H1 (cell line): ENCODE measurements around the gene AVPR1B. TPM values are rescaled to one million over a fixed set of nuclear protein-coding genes. Genes with fewer than 3 reads are reported as not detected.

Experiments used
- CTCF ChIA-PET: fragments of 300-600 bp; sonication (Branson Sonifier 250); formaldehyde crosslinking; loops from one replicate; lab custom pipeline; 2021; ENCODE audit not compliant: partially characterized antibody; lab: Charles Lee
- POLR2A ChIA-PET: fragments of 300-600 bp; sonication (Branson Sonifier 250); formaldehyde crosslinking; loops from one replicate; lab custom pipeline; 2021; ENCODE audit warnings: inconsistent platforms; ENCODE audit not compliant: partially characterized antibody; lab: Charles Lee
- DNase-seq, 2 experiments: peaks; one replicate each; pipeline versions ENCODE4 v3.0.0 to v3.0.0-alpha.2; 2010 to 2022; ENCODE audit warnings: low spot score in 2 of 2, low read depth in 1 of 2, mixed read lengths in 1 of 2
- FAIRE-seq: peaks from 2 replicates; lab custom pipeline; 2011; peaks lifted over from hg19 to GRCh38; lab: Jason Lieb, UNC
- H2AFZ ChIP-seq: 2 replicates; pipeline ENCODE4 v1.8.1; 2012; ENCODE audit warnings: low read length, inconsistent platforms
- H2AK5ac ChIP-seq: 2 replicates; pipeline ENCODE4 v1.6.1; 2013; ENCODE audit warnings: low read depth, low read length
- H2BK120ac ChIP-seq: replicated peaks from 2 replicates; pipeline ENCODE3; 2013; ENCODE audit warnings: low read depth, low read length, inconsistent platforms
- H2BK12ac ChIP-seq: 2 replicates; pipeline ENCODE4 v1.6.1; 2013; ENCODE audit warnings: low read depth, low read length
- H2BK15ac ChIP-seq: 2 replicates; pipeline ENCODE4 v1.6.1; 2013; ENCODE audit warnings: low read length
- H2BK20ac ChIP-seq: 2 replicates; pipeline ENCODE4 v1.6.1; 2013; ENCODE audit warnings: low read length
- H2BK5ac ChIP-seq: 2 replicates; pipeline ENCODE4 v1.6.1; 2013; ENCODE audit warnings: low read depth, low read length
- H3K14ac ChIP-seq: 2 replicates; pipeline ENCODE4 v1.6.1; 2013; ENCODE audit warnings: inconsistent platforms; ENCODE audit not compliant: insufficient read length
- H3K18ac ChIP-seq: 2 replicates; pipeline ENCODE4 v1.6.1; 2013; ENCODE audit warnings: low read length; ENCODE audit errors: extremely low read depth
- H3K23ac ChIP-seq: 2 replicates; pipeline ENCODE4 v1.6.1; 2013; ENCODE audit warnings: inconsistent platforms; ENCODE audit not compliant: insufficient read length
- H3K23me2 ChIP-seq: 2 replicates; pipeline ENCODE4 v1.6.1; 2013; ENCODE audit warnings: low read depth, low read length
- H3K27ac ChIP-seq: 2 replicates; pipeline ENCODE4 v1.6.1; 2011; ENCODE audit warnings: low read depth, low read length, inconsistent platforms
- H3K27me3 ChIP-seq, 4 experiments: replicated peaks in 1 of 4; 1 replicate in 1 of 4; 2 replicates in 3 of 4; pipeline versions ENCODE4 v1.6.1 to v1.8.1; 2011 to 2013; ENCODE audit warnings: low read length in 3 of 4, mild to moderate bottlenecking in 3 of 4, inconsistent platforms in 2 of 4, mixed read lengths in 2 of 4, moderate library complexity in 1 of 4; ENCODE audit not compliant: control insufficient read depth in 3 of 4, insufficient read depth in 3 of 4; ENCODE audit errors: extremely low read depth in 1 of 4
- H3K36me3 ChIP-seq, 4 experiments: 2 replicates each; pipeline versions ENCODE4 v1.6.1 to v1.8.1; 2011 to 2013; ENCODE audit warnings: mild to moderate bottlenecking in 4 of 4, low read length in 3 of 4, moderate library complexity in 2 of 4, control low read depth in 1 of 4, inconsistent platforms in 1 of 4; ENCODE audit not compliant: insufficient read depth in 4 of 4, control insufficient read depth in 2 of 4
- H3K4ac ChIP-seq: replicated peaks from 2 replicates; pipeline ENCODE3; 2013; ENCODE audit warnings: low read length, low read depth, mixed read lengths, inconsistent platforms; ENCODE audit not compliant: insufficient read length
- H3K4me1 ChIP-seq, 4 experiments: replicated peaks in 1 of 4; 1 replicate in 1 of 4; 2 replicates in 3 of 4; pipeline versions ENCODE4 v1.6.1 to v1.8.1; 2011 to 2013; ENCODE audit warnings: low read length in 3 of 4, inconsistent platforms in 2 of 4, mixed read lengths in 1 of 4; ENCODE audit not compliant: insufficient read depth in 4 of 4, control insufficient read depth in 3 of 4
- H3K4me2 ChIP-seq, 2 experiments: 2 replicates each; pipeline versions ENCODE4 v1.6.1 to v1.8.1; 2011 to 2013; ENCODE audit warnings: low read depth in 2 of 2, low read length in 2 of 2, control low read depth in 1 of 2, inconsistent platforms in 1 of 2, mild to moderate bottlenecking in 1 of 2; ENCODE audit not compliant: insufficient read depth in 1 of 2
- H3K4me3 ChIP-seq, 4 experiments: fragments of 200-600, 300-600 bp in 1 of 4; sonication (generic), shearing (Covaris generic), sonication (Bioruptor Twin) in 1 of 4; 2 replicates each; pipeline versions ENCODE4 v1.5.1 to v1.8.1; 2011 to 2016; ENCODE audit warnings: low read length in 4 of 4, low read depth in 3 of 4, control low read depth in 2 of 4, inconsistent platforms in 2 of 4, mild to moderate bottlenecking in 2 of 4, mixed read lengths in 1 of 4, moderate library complexity in 1 of 4; ENCODE audit not compliant: insufficient read depth in 2 of 4; ENCODE audit errors: extremely low read depth in 1 of 4
- H3K56ac ChIP-seq: replicated peaks from 2 replicates; pipeline ENCODE3; 2013; ENCODE audit warnings: low read depth, mild to moderate bottlenecking, mixed read lengths, low read length, inconsistent platforms; ENCODE audit not compliant: insufficient read length
- H3K79me1 ChIP-seq: 2 replicates; pipeline ENCODE4 v1.6.1; 2013; ENCODE audit warnings: low read depth, low read length, control low read depth
- H3K79me2 ChIP-seq, 2 experiments: 2 replicates each; pipeline versions ENCODE4 v1.6.1 to v1.8.1; 2012 to 2013; ENCODE audit warnings: low read length in 2 of 2, mild to moderate bottlenecking in 2 of 2, inconsistent platforms in 1 of 2; ENCODE audit not compliant: insufficient read depth in 2 of 2, control insufficient read depth in 1 of 2
- H3K9ac ChIP-seq, 4 experiments: replicated peaks in 1 of 4; 1 replicate in 1 of 4; 2 replicates in 3 of 4; pipeline versions ENCODE4 v1.6.1 to v1.8.1; 2011 to 2013; ENCODE audit warnings: low read depth in 3 of 4, low read length in 3 of 4, control low read depth in 2 of 4, mild to moderate bottlenecking in 2 of 4, moderate library complexity in 2 of 4, inconsistent platforms in 1 of 4; ENCODE audit errors: extremely low read depth in 1 of 4
- H3K9me3 ChIP-seq, 2 experiments: 2 replicates each; pipeline versions ENCODE4 v1.6.1 to v1.8.1; 2012 to 2013; ENCODE audit warnings: mild to moderate bottlenecking in 2 of 2, moderate library complexity in 2 of 2, control low read depth in 1 of 2, inconsistent platforms in 1 of 2, low read depth in 1 of 2, low read length in 1 of 2, mixed read lengths in 1 of 2; ENCODE audit not compliant: insufficient read depth in 2 of 2
- H4K20me1 ChIP-seq, 2 experiments: replicated peaks in 1 of 2; 2 replicates each; pipeline versions ENCODE3 to v1.8.1; 2011 to 2013; ENCODE audit warnings: inconsistent platforms in 2 of 2, low read length in 2 of 2, mild to moderate bottlenecking in 1 of 2; ENCODE audit not compliant: insufficient read depth in 2 of 2, control insufficient read depth in 1 of 2
- H4K5ac ChIP-seq: 2 replicates; pipeline ENCODE4 v1.6.1; 2013; ENCODE audit warnings: low read length, low read depth, mixed read lengths, inconsistent platforms; ENCODE audit not compliant: insufficient read length
- H4K8ac ChIP-seq: 2 replicates; pipeline ENCODE4 v1.8.0; 2013; ENCODE audit warnings: mild to moderate bottlenecking, moderate library complexity, low read length, inconsistent platforms; ENCODE audit not compliant: insufficient read depth; ENCODE audit errors: extremely low read depth
- H4K91ac ChIP-seq: replicated peaks from 2 replicates; pipeline ENCODE3; 2013; ENCODE audit warnings: low read length, mixed read lengths, inconsistent platforms; ENCODE audit not compliant: insufficient read length
- ASH2L ChIP-seq: fragments of 200-600, 300-600 bp; sonication (generic); IDR thresholded peaks from one replicate; pipeline ENCODE4 v1.7.1; 2017; ENCODE audit warnings: low read length
- BACH1 ChIP-seq: IDR thresholded peaks from 2 replicates; pipeline ENCODE4 v1.6.1; 2012; ENCODE audit warnings: low read length, improper control_type of control experiment
- CTBP2 ChIP-seq: IDR thresholded peaks from 2 replicates; pipeline ENCODE4 v1.7.0; 2011; ENCODE audit warnings: borderline replicate concordance, mild to moderate bottlenecking, moderate library complexity, mixed read lengths, low read length; ENCODE audit not compliant: insufficient read depth, insufficient read length
- FOSL1 ChIP-seq: IDR thresholded peaks from 2 replicates; pipeline ENCODE4 v1.6.1; 2011; ENCODE audit warnings: mild to moderate bottlenecking, low read depth, low read length, moderate library complexity; ENCODE audit not compliant: insufficient read depth
- HDAC6 ChIP-seq: IDR thresholded peaks from one replicate; pipeline ENCODE4 v1.7.1; 2012; ENCODE audit warnings: low read depth, mild to moderate bottlenecking, inconsistent platforms, low read length, moderate library complexity
- JUN ChIP-seq: IDR thresholded peaks from 2 replicates; pipeline ENCODE4 v1.6.1; 2011; ENCODE audit warnings: low read depth, mild to moderate bottlenecking, improper control_type of control experiment, low read length
- RAD21 ChIP-seq, 2 experiments: IDR thresholded peaks in 1 of 2; conservative IDR thresholded peaks in 1 of 2; 2 replicates each; pipeline ENCODE4 v1.6.1; 2011; ENCODE audit warnings: low read depth in 2 of 2, low read length in 2 of 2, improper control_type of control experiment in 1 of 2, inconsistent platforms in 1 of 2, mild to moderate bottlenecking in 1 of 2, moderate library complexity in 1 of 2
- RBBP5 ChIP-seq: IDR thresholded peaks from 2 replicates; pipeline ENCODE4 v1.7.1; 2012; ENCODE audit warnings: low read depth, mild to moderate bottlenecking, inconsistent platforms, low read length, moderate library complexity, borderline replicate concordance
- RNF2 ChIP-seq: fragments of 200-900, 300-1000 bp; sonication (generic); IDR thresholded peaks from 2 replicates; pipeline ENCODE4 v1.7.1; 2016; ENCODE audit warnings: borderline replicate concordance, low read depth, mild to moderate bottlenecking, antibody characterized with exemption, low read length; ENCODE audit not compliant: poor library complexity, severe bottlenecking; ENCODE audit errors: missing control alignments
- SIRT6 ChIP-seq: IDR thresholded peaks from one replicate; pipeline ENCODE4 v1.7.1; 2012; ENCODE audit warnings: low read length, inconsistent platforms
- SUZ12 ChIP-seq: fragments of 200-600 bp; sonication (generic); IDR thresholded peaks from 2 replicates; pipeline ENCODE4 v1.6.1; 2012; ENCODE audit warnings: mild to moderate bottlenecking, inconsistent platforms, low read length, moderate library complexity, mixed read lengths
- TCF12 ChIP-seq: IDR thresholded peaks from 2 replicates; pipeline ENCODE4 v1.6.1; 2011; ENCODE audit warnings: low read depth, mild to moderate bottlenecking, low read length
- WGBS, 2 experiments: shearing (Covaris generic) in 1 of 2; methylation state at CpG; one replicate each; pipeline versions ENCODE4 v1.1.6 to v1.1.7; 2013 to 2015; ENCODE audit warnings: low lambda C conversion rate in 2 of 2, mixed read lengths in 2 of 2, inconsistent platforms in 1 of 2, low coverage in 1 of 2, missing lambda C conversion rate in 1 of 2; ENCODE audit not compliant: insufficient replicate concordance in 2 of 2, insufficient coverage in 1 of 2, insufficient read length in 1 of 2; ENCODE audit errors: extremely low coverage in 1 of 2, missing lambda C conversion rate in 1 of 2; 5-methylcytosine and 5-hydroxymethylcytosine counted together
- polyA plus RNA-seq, 7 experiments: library from polyadenylated mRNA; depleted of rRNA in 3 of 7; stranded (reverse) in 5 of 7; unstranded in 2 of 7; fragments of >200 nt in 5 of 7; fragments of 200-250 nt in 2 of 7; gene quantifications; 1 replicate in 5 of 7; 2 replicates in 1 of 7; 4 replicates in 1 of 7; pipeline versions ENCODE4 v1.2.1 to v1.2.3, GENCODE V29; 2011 to 2013; ENCODE audit warnings: missing spikeins in 2 of 7, mixed read lengths in 2 of 7
- total RNA-seq: library from RNA; stranded (reverse); fragmentation: NEBNext Ultra II Directional; extraction: Animal tissue kit (Norgen Biotek cat#: 25700); gene quantifications from 2 replicates; pipeline ENCODE4 v1.2.1, GENCODE V29; 2021
- TF ChIP-seq, protein P1 (sequence below): IDR thresholded peaks from 2 replicates; pipeline ENCODE4 v1.6.1; 2012; ENCODE audit warnings: inconsistent platforms

Gene AVPR1B
- total and polyA plus RNA-seq, 2 of the 8 experiments (the other 6 are each of a cell fraction or from before 2014, with no cell fraction given), result 0.29 to 0.50 TPM

DNA sequence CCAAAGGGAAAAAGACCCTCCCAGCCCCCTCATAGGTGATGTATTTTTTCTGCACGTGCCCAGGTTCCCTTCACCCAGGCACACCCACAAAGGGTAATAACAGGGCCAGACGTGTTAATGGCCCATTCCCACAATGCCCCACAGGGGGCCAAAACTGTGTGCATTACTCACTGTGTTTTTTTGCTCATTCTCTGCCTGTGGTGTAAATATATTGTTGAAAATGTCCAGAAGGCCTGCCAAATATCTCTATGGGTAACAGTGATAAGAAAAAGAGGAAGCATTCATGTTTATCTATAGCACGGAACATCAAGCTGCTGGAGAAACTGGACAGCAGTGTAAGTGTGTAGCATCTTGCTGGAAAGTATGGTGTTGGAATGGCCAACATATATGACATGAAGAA, 42.3 kb downstream of the AVPR1B start:
- Histone ChIP-seq H3K9me3 (no peaks in the 10 kb centered on the region), H3K36me3 (no peaks in the 10 kb centered on the region), H3K4me2 (no peak overlapping the region), H3K23ac (no peak overlapping the region), H3K56ac (no peak overlapping the region), H2BK5ac (no peak overlapping the region), H3K23me2 (no peaks in the 10 kb centered on the region), H4K5ac (no peak overlapping the region), H2BK15ac (no peak overlapping the region), H3K27ac (no peak overlapping the region), H2BK120ac (peak overlapping the region; percentile 93), H4K91ac (no peak overlapping the region), H2AFZ (no peak overlapping the region), H4K20me1 (no peaks in the 10 kb centered on the region), H3K9ac (no peak overlapping the region), H3K79me1 (no peaks in the 10 kb centered on the region), H3K27me3 (no peaks in the 10 kb centered on the region), H3K14ac (no peak overlapping the region), H3K4me3 (no peak overlapping the region), H2AK5ac (no peak overlapping the region), H4K8ac (no peak overlapping the region), H3K79me2 (no peaks in the 10 kb centered on the region), H2BK12ac (peak overlapping the region; percentile 87; the same call in 1 of the 2 replicates), H2BK20ac (0 out of 2 replicates have a peak overlapping the region, but pooled peaks have one; percentile 80), H3K4me1 (peaks cover 0 to 9% (median 3%) of the 10 kb centered on the region in 4 experiments; a peak in 3 of 7 replicates), H3K4ac (no peak overlapping the region), H3K18ac (no peak overlapping the region)
- ChIA-PET CTCF (interaction anchor here (0.8 to 1.1 kb wide), 2 partner anchors 8 to 44 kb away, joined by 3 read pairs; no protein-coding TSS in a partner anchor), POLR2A (interaction anchor here (1.1 kb wide), 1 partner anchor 9 kb away, joined by 3 read pairs; no protein-coding TSS in a partner anchor)
- FAIRE-seq (no peak), DNase-seq (no peak)
- 71% methylated on average over 3 of the region's 3 CpGs; no CpG with 5 or more reads in 1 of the 2 experiments for whole genome bisulfite sequencing, 2 experiments
- TF ChIP-seq RAD21 (IDR thresholded peaks at IDR 0.05 in 1 of 2, conservative IDR thresholded peaks at IDR 0.05 in 1 of 2; ENCODE audit: low read depth in 2 of 2, low read length in 2 of 2) (no peak), CTBP2 (no peak), SUZ12 (no peak), RBBP5 (no peak), TCF12 (no peak), JUN (no peak), ASH2L (no peak), BACH1 (no peak), RNF2 (no peak), FOSL1 (no peak), HDAC6 (no peak), SIRT6 (no peak)
- TF ChIP-seq, protein P1, sequence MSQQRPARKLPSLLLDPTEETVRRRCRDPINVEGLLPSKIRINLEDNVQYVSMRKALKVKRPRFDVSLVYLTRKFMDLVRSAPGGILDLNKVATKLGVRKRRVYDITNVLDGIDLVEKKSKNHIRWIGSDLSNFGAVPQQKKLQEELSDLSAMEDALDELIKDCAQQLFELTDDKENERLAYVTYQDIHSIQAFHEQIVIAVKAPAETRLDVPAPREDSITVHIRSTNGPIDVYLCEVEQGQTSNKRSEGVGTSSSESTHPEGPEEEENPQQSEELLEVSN, result no peak
